Measurements from ENCODE around the gene MLXIP. TPM values are rescaled to one million over a fixed set of nuclear protein-coding genes. Genes with fewer than 3 reads are reported as not detected.

Gene MLXIP
- total and polyA plus RNA-seq, 2 donors (not counting 3 experiments of a cell fraction or from before 2014, with no cell fraction given), result 22.0 to 72.5 TPM

GRCh38 chr12:122057769-122058168, 20.8 kb upstream of the MLXIP start:
- Histone ChIP-seq H3K27ac (ENCODE audit: insufficient read depth, low read depth, low read length) (no peak overlapping the region), H3K9ac (replicated peaks; ENCODE audit: extremely low read depth, insufficient read depth, low read length) (no peak overlapping the region), H4K20me1 (replicated peaks; ENCODE audit: control insufficient read depth, extremely low read depth, insufficient read depth, low read length) (no peaks in the 10 kb centered on the region), H3K36me3 (ENCODE audit: control insufficient read depth in 2 of 2, extremely low read depth in 1 of 2, insufficient read depth in 2 of 2, low read length in 2 of 2) (peaks cover 0 to 2% of the 10 kb centered on the region in 2 experiments), H3K79me2 (ENCODE audit: control insufficient read depth, insufficient read depth, low read length) (no peaks in the 10 kb centered on the region), H3K4me3 (replicated peaks in 1 of 3; ENCODE audit: insufficient read depth in 1 of 3, low read depth in 1 of 3, low read length in 3 of 3) (no peak overlapping the region), H3K4me1 (ENCODE audit: control insufficient read depth, extremely low read depth, insufficient read depth, low read length) (peaks cover 10% of the 10 kb centered on the region), H3K9me3 (replicated peaks; ENCODE audit: control insufficient read depth, insufficient read depth, low read length) (no peaks in the 10 kb centered on the region), H3K27me3 (ENCODE audit: control insufficient read depth in 2 of 2, insufficient read depth in 2 of 2, low read length in 2 of 2) (no peaks in the 10 kb centered on the region), H3K4me2 (ENCODE audit: insufficient read depth, low read length) (no peak overlapping the region), H3K9me1 (replicated peaks; ENCODE audit: control insufficient read depth, extremely low read depth, insufficient read depth, low read length) (no peaks in the 10 kb centered on the region), H2AFZ (ENCODE audit: low read depth, low read length) (no peak overlapping the region)
- no TSS peak for BruUV-seq (replicated peaks)
- no peak for FAIRE-seq
- TF ChIP-seq POLR2AphosphoS5 (IDR thresholded peaks at IDR 0.05; ENCODE audit: insufficient read depth, low read depth, low read length) (no peak), CTCF (IDR thresholded peaks at IDR 0.05; ENCODE audit: extremely low read depth in 1 of 2, insufficient read depth in 1 of 2, low read depth in 1 of 2, low read length in 2 of 2) (no peak), MYC (IDR thresholded peaks at IDR 0.05; ENCODE audit: low read depth, low read length) (no peak), JUN (IDR thresholded peaks at IDR 0.05; ENCODE audit: borderline replicate concordance, insufficient read depth, insufficient read length, low read depth) (no peak), EZH2 (IDR thresholded peaks at IDR 0.05; ENCODE audit: borderline replicate concordance, low read depth, low read length, severe bottlenecking) (no peak), GATA2 (IDR thresholded peaks at IDR 0.05; ENCODE audit: insufficient read depth, insufficient read length, low read depth, low read length) (no peak), FOS (IDR thresholded peaks at IDR 0.05; ENCODE audit: borderline replicate concordance, insufficient read depth, low read length) (no peak), POLR2A (IDR thresholded peaks at IDR 0.05; ENCODE audit: low read depth, low read length) (no peak)
- TF ChIP-seq, protein P1, sequence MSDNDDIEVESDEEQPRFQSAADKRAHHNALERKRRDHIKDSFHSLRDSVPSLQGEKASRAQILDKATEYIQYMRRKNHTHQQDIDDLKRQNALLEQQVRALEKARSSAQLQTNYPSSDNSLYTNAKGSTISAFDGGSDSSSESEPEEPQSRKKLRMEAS (IDR thresholded peaks at IDR 0.05; ENCODE audit: insufficient read depth, insufficient read length), result no peak
- dilution Hi-C loops (cut with MboI; ENCODE audit: extremely low pct_ligation_motif_present, low sequenced_read_pairs), result no loop called here
- DNase-seq (ENCODE audit: low read depth, low spot score), result no peak
- ChIA-PET CTCF (interaction anchor here (3.8 kb wide), 1 partner anchor 65 kb away, joined by 12 read pairs; no protein-coding TSS in a partner anchor), POLR2A (no interaction called here)
- intact Hi-C loops (cut with micrococcal nuclease), result no loop called here

All from endothelial cell of umbilical vein (primary cell).